ENCODE results near the gene MRPL23.

DNA sequence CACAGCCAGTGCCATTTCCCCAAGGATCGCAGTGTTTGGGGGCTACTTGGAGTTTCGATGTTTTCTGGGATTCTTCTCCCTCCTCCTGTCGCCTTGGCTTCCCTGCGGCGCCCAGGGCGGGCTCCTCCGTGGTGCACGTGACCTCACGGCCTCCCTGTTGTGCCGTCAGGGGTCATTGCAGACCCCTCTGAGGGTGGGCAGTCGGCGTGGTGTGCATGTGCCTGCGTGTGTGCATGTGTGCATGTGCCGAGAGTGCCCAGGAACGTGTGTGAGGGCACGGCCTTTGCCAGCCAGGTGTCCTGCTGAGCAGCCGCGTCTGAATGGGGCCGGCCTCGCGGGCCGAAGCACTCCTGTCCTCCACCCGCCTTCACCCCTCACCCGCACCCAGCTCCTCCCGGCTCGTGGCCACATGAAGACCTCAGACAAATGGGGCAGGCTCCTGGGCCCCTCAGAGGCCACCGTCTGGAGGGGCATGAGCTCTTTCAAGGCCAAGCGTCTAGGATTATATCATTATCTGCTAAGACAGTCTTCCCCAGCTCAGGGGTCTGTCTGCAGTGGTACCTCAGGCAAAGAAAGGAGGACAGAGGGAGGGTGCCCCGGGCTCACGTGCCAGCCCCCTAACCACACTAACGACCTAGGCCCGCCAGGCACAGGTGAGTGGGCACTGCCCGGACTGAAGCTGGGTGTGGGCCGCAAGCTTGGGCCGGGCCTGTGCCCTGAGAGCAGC lies 9.4 kb upstream of the MRPL23 start:
- TF ChIP-seq, protein P1, sequence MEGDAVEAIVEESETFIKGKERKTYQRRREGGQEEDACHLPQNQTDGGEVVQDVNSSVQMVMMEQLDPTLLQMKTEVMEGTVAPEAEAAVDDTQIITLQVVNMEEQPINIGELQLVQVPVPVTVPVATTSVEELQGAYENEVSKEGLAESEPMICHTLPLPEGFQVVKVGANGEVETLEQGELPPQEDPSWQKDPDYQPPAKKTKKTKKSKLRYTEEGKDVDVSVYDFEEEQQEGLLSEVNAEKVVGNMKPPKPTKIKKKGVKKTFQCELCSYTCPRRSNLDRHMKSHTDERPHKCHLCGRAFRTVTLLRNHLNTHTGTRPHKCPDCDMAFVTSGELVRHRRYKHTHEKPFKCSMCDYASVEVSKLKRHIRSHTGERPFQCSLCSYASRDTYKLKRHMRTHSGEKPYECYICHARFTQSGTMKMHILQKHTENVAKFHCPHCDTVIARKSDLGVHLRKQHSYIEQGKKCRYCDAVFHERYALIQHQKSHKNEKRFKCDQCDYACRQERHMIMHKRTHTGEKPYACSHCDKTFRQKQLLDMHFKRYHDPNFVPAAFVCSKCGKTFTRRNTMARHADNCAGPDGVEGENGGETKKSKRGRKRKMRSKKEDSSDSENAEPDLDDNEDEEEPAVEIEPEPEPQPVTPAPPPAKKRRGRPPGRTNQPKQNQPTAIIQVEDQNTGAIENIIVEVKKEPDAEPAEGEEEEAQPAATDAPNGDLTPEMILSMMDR (IDR thresholded peaks at IDR 0.05): no peak
- no peak for TF ChIP-seq POLR2A (IDR thresholded peaks at IDR 0.05)

All from testis (tissue), 2 donors.